BE2C (cell line): ENCODE results near the gene SCNN1B.

ENCODE experiments used
- DNase-seq: peaks from one replicate; pipeline ENCODE4 v3.0.0-alpha.2; 2020
- H3K27me3 ChIP-seq: fragments of 250-450 bp; sonication (Bioruptor Pico); 2 replicates; pipeline ENCODE4 v1.5.1; 2020; ENCODE audit warnings: mild to moderate bottlenecking
- H3K36me3 ChIP-seq: fragments of 250-450 bp; sonication (Bioruptor Pico); 2 replicates; pipeline ENCODE4 v1.5.1; 2020; ENCODE audit warnings: mild to moderate bottlenecking
- H3K4me1 ChIP-seq: fragments of 250-450 bp; sonication (Bioruptor Pico); 2 replicates; pipeline ENCODE4 v1.5.1; 2020
- H3K4me3 ChIP-seq: 2 replicates; pipeline ENCODE4 v1.5.1; 2011; ENCODE audit warnings: low read depth, low read length
- H3K9me3 ChIP-seq: fragments of 250-450 bp; sonication (Bioruptor Pico); 2 replicates; pipeline ENCODE4 v1.5.1; 2020
- TF ChIP-seq, protein P1 (sequence below): IDR thresholded peaks from 2 replicates; pipeline ENCODE4 v1.5.1; 2012; ENCODE audit warnings: mild to moderate bottlenecking, low read depth, low read length

The SCNN1B gene

DNA sequence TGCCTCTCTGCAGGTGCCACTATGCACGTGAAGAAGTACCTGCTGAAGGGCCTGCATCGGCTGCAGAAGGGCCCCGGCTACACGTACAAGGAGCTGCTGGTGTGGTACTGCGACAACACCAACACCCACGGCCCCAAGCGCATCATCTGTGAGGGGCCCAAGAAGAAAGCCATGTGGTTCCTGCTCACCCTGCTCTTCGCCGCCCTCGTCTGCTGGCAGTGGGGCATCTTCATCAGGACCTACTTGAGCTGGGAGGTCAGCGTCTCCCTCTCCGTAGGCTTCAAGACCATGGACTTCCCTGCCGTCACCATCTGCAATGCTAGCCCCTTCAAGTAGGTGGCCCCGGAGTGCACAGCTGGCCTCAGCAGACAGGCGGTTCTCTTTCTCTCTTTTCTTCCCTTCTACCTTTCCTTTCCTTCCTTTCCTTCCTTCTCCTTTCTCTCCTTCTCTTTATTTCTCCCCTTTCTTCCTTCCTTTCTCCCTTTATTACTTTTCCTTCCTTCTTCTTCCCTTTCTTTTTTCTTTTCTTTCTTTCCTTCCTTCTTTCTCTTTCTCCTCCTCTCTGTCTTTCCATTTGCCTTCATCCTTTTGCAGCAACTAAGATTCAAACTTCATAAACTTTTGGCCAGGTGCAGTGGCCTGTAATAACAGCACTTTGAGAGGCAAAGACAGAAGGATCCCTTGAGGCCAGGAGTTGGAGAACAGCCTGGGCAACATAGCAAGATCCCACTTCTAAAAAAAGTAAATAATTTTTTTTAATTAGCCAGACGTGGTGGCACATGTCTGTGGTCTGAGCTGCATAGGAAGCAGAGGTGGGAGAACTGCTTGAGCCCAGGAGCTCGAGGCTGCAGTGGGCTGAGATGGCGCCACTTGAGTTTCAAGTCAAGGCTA, 46.7 kb downstream of the SCNN1B start:
- TF ChIP-seq, protein P1, sequence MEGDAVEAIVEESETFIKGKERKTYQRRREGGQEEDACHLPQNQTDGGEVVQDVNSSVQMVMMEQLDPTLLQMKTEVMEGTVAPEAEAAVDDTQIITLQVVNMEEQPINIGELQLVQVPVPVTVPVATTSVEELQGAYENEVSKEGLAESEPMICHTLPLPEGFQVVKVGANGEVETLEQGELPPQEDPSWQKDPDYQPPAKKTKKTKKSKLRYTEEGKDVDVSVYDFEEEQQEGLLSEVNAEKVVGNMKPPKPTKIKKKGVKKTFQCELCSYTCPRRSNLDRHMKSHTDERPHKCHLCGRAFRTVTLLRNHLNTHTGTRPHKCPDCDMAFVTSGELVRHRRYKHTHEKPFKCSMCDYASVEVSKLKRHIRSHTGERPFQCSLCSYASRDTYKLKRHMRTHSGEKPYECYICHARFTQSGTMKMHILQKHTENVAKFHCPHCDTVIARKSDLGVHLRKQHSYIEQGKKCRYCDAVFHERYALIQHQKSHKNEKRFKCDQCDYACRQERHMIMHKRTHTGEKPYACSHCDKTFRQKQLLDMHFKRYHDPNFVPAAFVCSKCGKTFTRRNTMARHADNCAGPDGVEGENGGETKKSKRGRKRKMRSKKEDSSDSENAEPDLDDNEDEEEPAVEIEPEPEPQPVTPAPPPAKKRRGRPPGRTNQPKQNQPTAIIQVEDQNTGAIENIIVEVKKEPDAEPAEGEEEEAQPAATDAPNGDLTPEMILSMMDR: no peak
- H3K4me3 ChIP-seq: no peak overlapping the region
- no peaks in the 10 kb centered on the region for H3K9me3 ChIP-seq
- no peaks in the 10 kb centered on the region for H3K36me3 ChIP-seq
- 0 out of 2 replicates have a peak, but pooled peaks cover 3% of the 10 kb centered on the region for H3K27me3 ChIP-seq
- no peaks in the 10 kb centered on the region for H3K4me1 ChIP-seq
- DNase-seq: no peak

DNA sequence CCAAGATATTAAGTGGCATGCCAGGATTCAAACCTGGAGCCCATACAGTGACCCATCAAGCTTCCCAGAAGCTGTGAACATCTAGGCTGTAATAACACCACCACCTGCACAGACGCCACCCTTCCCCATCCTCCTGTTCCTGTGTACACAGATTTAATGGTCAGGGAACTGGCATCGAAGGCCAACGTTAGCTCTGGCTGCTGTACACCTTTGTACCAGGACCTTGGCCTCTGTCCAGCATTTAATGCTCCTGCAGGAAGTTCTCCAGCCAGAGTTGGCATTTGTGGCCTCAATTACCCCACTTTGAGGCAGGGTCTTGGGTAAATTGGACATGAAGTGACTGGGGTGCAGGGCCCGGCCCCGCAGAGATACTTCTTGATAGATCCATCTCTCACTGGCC, 49.3 kb downstream of the SCNN1B start:
- Histone ChIP-seq H3K27me3 (no peaks in the 10 kb centered on the region), H3K4me1 (no peaks in the 10 kb centered on the region), H3K36me3 (no peaks in the 10 kb centered on the region), H3K4me3 (no peak overlapping the region), H3K9me3 (no peaks in the 10 kb centered on the region)
- TF ChIP-seq, protein P1: no peak
- no peak for DNase-seq

DNA sequence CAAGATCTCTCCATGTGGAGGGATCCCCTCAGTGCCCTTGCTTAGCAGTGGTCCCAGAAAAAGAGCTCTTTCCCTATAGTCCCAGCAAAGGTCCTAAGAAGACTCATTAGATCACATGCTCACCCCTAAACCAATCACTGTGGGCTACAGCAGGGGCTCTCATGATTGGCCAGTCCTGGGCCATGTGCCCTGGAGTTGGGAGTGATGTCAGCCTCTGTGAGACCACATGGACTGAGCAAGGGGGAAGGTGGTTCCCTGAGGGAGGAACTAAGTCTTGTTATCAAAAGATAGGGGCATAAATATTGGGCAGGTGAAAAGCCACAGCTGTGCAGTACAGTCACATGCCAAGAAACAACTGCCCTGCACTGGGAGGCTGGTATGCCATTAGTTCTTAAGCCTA, 51.3 kb downstream of the SCNN1B start:
- TF ChIP-seq, protein P1: no peak
- Histone ChIP-seq H3K27me3 (no peaks in the 10 kb centered on the region), H3K36me3 (no peaks in the 10 kb centered on the region), H3K4me1 (no peaks in the 10 kb centered on the region), H3K4me3 (no peak overlapping the region), H3K9me3 (no peaks in the 10 kb centered on the region)
- no peak for DNase-seq

DNA sequence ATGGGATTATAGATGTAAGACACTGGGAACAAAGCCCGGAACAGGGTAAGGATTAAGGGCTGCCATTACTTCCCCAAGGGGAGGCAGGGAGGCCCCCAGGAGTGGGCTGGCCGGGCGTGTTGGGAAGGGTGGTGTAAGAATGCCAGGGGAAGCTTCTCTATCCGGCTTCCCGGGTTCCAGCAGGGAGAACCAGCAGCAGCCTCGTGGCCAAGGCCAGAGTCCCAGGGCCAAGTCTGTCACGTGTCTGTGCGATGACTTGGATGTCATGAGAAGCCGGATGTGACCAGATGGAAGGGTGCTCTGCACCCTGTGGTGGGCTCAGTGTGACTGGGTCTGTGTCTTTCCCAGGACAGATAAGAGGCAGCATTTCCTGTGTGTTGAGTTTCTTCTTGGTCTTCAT, 52.1 kb downstream of the SCNN1B start:
- TF ChIP-seq, protein P1: no peak
- Histone ChIP-seq H3K36me3 (no peaks in the 10 kb centered on the region), H3K27me3 (no peaks in the 10 kb centered on the region), H3K9me3 (no peaks in the 10 kb centered on the region), H3K4me3 (no peak overlapping the region), H3K4me1 (no peaks in the 10 kb centered on the region)
- no peak for DNase-seq

DNA sequence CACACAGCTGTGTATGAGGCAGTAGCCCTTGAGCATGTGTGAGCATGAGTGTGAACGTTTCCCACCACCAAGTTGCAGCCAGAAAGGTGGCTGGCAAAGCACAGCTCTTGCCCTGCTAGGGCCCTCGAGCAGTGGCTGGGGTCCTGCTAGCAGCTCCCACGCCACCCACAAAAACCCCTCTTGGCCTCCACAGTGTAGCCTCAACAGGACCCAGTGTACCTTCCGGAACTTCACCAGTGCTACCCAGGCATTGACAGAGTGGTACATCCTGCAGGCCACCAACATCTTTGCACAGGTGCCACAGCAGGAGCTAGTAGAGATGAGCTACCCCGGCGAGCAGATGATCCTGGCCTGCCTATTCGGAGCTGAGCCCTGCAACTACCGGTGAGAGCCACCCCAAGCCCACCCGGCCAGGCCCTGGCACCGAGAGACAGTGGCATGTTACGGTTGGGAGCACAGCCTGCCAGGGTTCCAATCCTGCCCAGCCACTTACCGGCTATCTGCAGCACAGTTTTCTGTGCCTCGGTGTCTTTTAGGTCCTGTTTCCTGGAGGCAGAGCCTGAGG, 53.1 kb downstream of the SCNN1B start:
- no peaks in the 10 kb centered on the region for H3K4me1 ChIP-seq
- H3K4me3 ChIP-seq: no peak overlapping the region
- DNase-seq: no peak
- H3K27me3 ChIP-seq: no peaks in the 10 kb centered on the region
- H3K9me3 ChIP-seq: no peaks in the 10 kb centered on the region
- TF ChIP-seq, protein P1: no peak
- H3K36me3 ChIP-seq: no peaks in the 10 kb centered on the region

DNA sequence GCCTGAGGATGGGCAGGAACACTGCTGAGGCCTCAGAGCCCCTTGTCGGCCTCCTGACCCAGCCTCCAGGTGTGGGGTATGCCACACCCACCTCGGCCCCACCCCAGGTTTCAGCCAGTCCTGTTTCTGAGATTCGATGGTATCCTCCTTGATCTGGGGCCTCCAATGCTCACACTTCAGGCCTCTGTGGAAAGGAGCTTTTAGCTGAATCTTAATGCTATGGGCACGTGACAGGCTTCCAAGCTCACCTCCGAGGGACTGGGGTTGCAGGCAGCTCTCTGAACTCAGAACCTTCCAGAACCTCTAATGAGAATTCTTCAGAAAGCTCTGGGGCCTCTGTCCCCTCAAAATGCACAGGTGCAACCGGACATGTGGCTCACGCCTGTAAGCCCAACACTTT, 54.8 kb downstream of the SCNN1B start:
- no peak for DNase-seq
- TF ChIP-seq, protein P1: no peak
- Histone ChIP-seq H3K9me3 (no peaks in the 10 kb centered on the region), H3K27me3 (no peaks in the 10 kb centered on the region), H3K4me3 (no peak overlapping the region), H3K36me3 (no peaks in the 10 kb centered on the region), H3K4me1 (no peaks in the 10 kb centered on the region)
